ENCODE results near the gene PROK1. TPM values are rescaled to one million over a fixed set of nuclear protein-coding genes. Genes with fewer than 3 reads are reported as not detected.

Gene PROK1
- total and polyA plus RNA-seq, 2 of the 4 experiments (the other 2 are of a cell fraction): not detected

DNA sequence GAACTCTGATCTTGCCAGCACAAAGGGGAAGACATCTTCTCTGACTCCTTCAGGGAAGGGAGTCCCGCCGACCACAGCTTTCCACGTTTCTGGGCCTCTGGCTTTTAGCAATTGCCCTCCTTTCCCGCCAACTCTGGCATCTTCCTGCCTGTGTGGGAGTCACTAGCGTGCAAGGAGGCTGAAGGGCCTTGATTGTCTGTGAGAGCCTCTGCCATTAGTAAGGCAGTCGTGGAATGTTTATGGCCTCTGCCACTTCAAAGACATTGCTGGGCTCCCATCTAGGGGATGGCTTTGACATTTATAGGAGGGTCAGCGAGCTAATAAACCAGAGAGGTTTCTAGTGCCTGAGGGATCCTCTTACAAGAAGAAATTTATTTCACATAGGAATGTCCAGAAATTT lies 14.3 kb upstream of the PROK1 start:
- no TSS peak for BruUV-seq (replicated peaks)
- no peak for TF ChIP-seq RAD21 (IDR thresholded peaks at IDR 0.05; ENCODE audit: low read length)
- TF ChIP-seq, protein P1, sequence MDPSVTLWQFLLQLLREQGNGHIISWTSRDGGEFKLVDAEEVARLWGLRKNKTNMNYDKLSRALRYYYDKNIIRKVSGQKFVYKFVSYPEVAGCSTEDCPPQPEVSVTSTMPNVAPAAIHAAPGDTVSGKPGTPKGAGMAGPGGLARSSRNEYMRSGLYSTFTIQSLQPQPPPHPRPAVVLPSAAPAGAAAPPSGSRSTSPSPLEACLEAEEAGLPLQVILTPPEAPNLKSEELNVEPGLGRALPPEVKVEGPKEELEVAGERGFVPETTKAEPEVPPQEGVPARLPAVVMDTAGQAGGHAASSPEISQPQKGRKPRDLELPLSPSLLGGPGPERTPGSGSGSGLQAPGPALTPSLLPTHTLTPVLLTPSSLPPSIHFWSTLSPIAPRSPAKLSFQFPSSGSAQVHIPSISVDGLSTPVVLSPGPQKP (IDR thresholded peaks at IDR 0.05; ENCODE audit: borderline replicate concordance, low read depth, low read length): no peak
- TF ChIP-seq FOS (IDR thresholded peaks at IDR 0.05; ENCODE audit: low read depth, low read length): no peak
- TF ChIP-seq NFE2L2 (IDR thresholded peaks at IDR 0.05; ENCODE audit: low read depth, low read length): no peak
- TF ChIP-seq BHLHE40 (IDR thresholded peaks at IDR 0.05; ENCODE audit: low read depth, low read length): no peak
- TF ChIP-seq MXI1 (IDR thresholded peaks at IDR 0.05; ENCODE audit: borderline replicate concordance, low read depth, low read length): no peak
- no peak for TF ChIP-seq MAFK (IDR thresholded peaks at IDR 0.05; ENCODE audit: low read depth, low read length)
- no peak for TF ChIP-seq RCOR1 (IDR thresholded peaks at IDR 0.05; ENCODE audit: insufficient replicate concordance, low read length)
- TF ChIP-seq CEBPB (IDR thresholded peaks at IDR 0.05; ENCODE audit: low read depth, low read length): no peak
- TF ChIP-seq, protein P2, sequence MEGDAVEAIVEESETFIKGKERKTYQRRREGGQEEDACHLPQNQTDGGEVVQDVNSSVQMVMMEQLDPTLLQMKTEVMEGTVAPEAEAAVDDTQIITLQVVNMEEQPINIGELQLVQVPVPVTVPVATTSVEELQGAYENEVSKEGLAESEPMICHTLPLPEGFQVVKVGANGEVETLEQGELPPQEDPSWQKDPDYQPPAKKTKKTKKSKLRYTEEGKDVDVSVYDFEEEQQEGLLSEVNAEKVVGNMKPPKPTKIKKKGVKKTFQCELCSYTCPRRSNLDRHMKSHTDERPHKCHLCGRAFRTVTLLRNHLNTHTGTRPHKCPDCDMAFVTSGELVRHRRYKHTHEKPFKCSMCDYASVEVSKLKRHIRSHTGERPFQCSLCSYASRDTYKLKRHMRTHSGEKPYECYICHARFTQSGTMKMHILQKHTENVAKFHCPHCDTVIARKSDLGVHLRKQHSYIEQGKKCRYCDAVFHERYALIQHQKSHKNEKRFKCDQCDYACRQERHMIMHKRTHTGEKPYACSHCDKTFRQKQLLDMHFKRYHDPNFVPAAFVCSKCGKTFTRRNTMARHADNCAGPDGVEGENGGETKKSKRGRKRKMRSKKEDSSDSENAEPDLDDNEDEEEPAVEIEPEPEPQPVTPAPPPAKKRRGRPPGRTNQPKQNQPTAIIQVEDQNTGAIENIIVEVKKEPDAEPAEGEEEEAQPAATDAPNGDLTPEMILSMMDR (conservative IDR thresholded peaks at IDR 0.05; ENCODE audit: low read depth, low read length): no peak
- no peak for TF ChIP-seq MAZ (IDR thresholded peaks at IDR 0.05; ENCODE audit: borderline replicate concordance, low read depth, low read length)
- POLR2A ChIA-PET (ENCODE audit: unreplicated experiment): no interaction called here

More for the DNA sequence above, 14.3 kb upstream of the PROK1 start:
- dilution Hi-C loops (cut with HindIII; ENCODE audit: low sequenced_read_pairs, unreplicated experiment): no loop called here
- CTCF ChIA-PET: interaction anchor here (1.0 kb wide), 1 partner anchor 240 kb away, joined by 3 read pairs; no protein-coding TSS in a partner anchor
- Histone ChIP-seq H4K20me1 (ENCODE audit: insufficient read depth, low read length) (no peaks in the 10 kb centered on the region), H2AK5ac (ENCODE audit: low read depth, low read length) (no peak overlapping the region), H4K8ac (ENCODE audit: low read depth in 2 of 2, low read length in 2 of 2) (no peak overlapping the region), H3K9ac (ENCODE audit: low read depth, low read length) (no peak overlapping the region), H2BK20ac (ENCODE audit: low read depth, low read length) (no peak overlapping the region), H2BK5ac (ENCODE audit: low read depth, low read length, poor library complexity, severe bottlenecking) (no peak overlapping the region), H3K9me3 (ENCODE audit: control insufficient read depth, insufficient read depth, low read length) (no peaks in the 10 kb centered on the region), H3K27me3 (ENCODE audit: control insufficient read depth, insufficient read depth, low read length) (peaks cover 33% of the 10 kb centered on the region), H3K4me3 (ENCODE audit: insufficient read depth, low read depth, low read length) (no peak overlapping the region), H3K4me1 (ENCODE audit: control insufficient read depth, insufficient read depth, low read length) (peaks cover 6% of the 10 kb centered on the region; the same call in 1 of the 2 replicates), H3K79me1 (ENCODE audit: low read depth in 1 of 2, low read length in 2 of 2) (no peaks in the 10 kb centered on the region), H3K4ac (ENCODE audit: low read depth, low read length) (no peak overlapping the region), H2BK15ac (ENCODE audit: low read depth, low read length) (no peak overlapping the region), H3K36me3 (ENCODE audit: control insufficient read depth, insufficient read depth, low read length) (no peaks in the 10 kb centered on the region), H3K56ac (ENCODE audit: extremely low read depth, insufficient read depth, low read length) (no peak overlapping the region), H3K14ac (replicated peaks; ENCODE audit: low read depth, low read length) (no peak overlapping the region), H3K4me2 (ENCODE audit: low read depth, low read length) (no peak overlapping the region), H3K9me1 (ENCODE audit: insufficient read depth, low read length) (no peaks in the 10 kb centered on the region), H2BK120ac (ENCODE audit: low read depth, low read length) (no peak overlapping the region), H4K5ac (ENCODE audit: low read depth, low read length) (no peak overlapping the region), H2AK9ac (replicated peaks; ENCODE audit: low read depth, low read length, poor library complexity) (no peak overlapping the region), H4K91ac (ENCODE audit: insufficient read depth, low read depth, low read length) (no peak overlapping the region), H3K27ac (ENCODE audit: insufficient read depth, low read length) (no peak overlapping the region), H3K18ac (ENCODE audit: low read depth, low read length) (no peak overlapping the region), H3K23ac (ENCODE audit: low read depth, low read length) (no peak overlapping the region), H2AFZ (replicated peaks; ENCODE audit: low read length, poor library complexity) (no peak overlapping the region)
- DNase-seq (peak; percentile 17), ATAC-seq (ENCODE audit: low read depth) (no peak)
- in situ Hi-C loops (cut with MboI; ENCODE audit: low sequenced_read_pairs): no loop called here
- no CpG with 5 or more reads among the region's 7 CpGs for WGBS, 2 experiments (ENCODE audit: extremely low coverage in 2 of 2, insufficient read length in 1 of 2)
- intact Hi-C loops (cut with micrococcal nuclease): no loop called here
